Measurements from ENCODE around the gene FAM20C.

The FAM20C gene

DNA sequence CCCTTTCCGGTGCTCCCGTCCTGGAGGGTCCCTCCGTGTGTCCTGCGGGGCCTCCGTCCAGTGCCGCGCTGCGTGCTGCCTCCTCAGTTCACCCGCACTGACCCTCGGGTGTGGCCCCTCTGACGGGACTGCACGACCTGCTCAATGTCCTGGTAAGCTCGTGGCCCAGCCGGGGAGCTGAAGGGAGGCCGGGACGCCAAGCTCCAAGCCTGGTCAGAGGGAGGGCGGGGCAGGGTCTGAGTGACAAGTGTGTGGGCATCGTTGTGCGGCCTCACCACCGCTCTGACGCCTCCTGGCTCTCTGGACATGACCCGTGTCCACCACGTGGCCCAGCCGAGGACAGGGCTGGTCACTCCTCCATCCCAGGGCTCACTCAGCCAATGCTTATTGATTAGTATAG lies 25.9 kb downstream of the FAM20C start:
- peaks cover 34% of the 10 kb centered on the region for H3K36me3 ChIP-seq (ENCODE audit: control insufficient read depth, insufficient read depth, low read length, severe bottlenecking)
- DNase-seq (ENCODE audit: low read depth): no peak
- no peaks in the 10 kb centered on the region for H3K27me3 ChIP-seq (replicated peaks; ENCODE audit: control insufficient read depth, insufficient read depth, low read length)

GRCh38 chr7:218896-219580 lies 26.7 kb downstream of the FAM20C start:
- Histone ChIP-seq H3K4me3 (ENCODE audit: low read length) (no peak overlapping the region), H3K9ac (ENCODE audit: low read length) (peak overlapping the region; percentile 59), H3K4me1 (ENCODE audit: control insufficient read depth, insufficient read depth, low read length) (peaks cover 34% of the 10 kb centered on the region), H3K9me3 (ENCODE audit: control insufficient read depth, low read length) (no peaks in the 10 kb centered on the region), H3K27me3 (replicated peaks; ENCODE audit: control insufficient read depth, insufficient read depth, low read length) (no peaks in the 10 kb centered on the region), H3K36me3 (ENCODE audit: control insufficient read depth, insufficient read depth, low read length, severe bottlenecking) (peaks cover 34% of the 10 kb centered on the region)
- no peak for DNase-seq (ENCODE audit: low read depth)

More for the DNA sequence above, 25.9 kb downstream of the FAM20C start:
- no peaks in the 10 kb centered on the region for H3K9me3 ChIP-seq (ENCODE audit: control insufficient read depth, low read length)
- no peak overlapping the region for H3K9ac ChIP-seq (ENCODE audit: low read length)
- peaks cover 34% of the 10 kb centered on the region for H3K4me1 ChIP-seq (ENCODE audit: control insufficient read depth, insufficient read depth, low read length)
- H3K4me3 ChIP-seq (ENCODE audit: low read length): no peak overlapping the region

GRCh38 chr7:219581-220150 lies 27.3 kb downstream of the FAM20C start:
- DNase-seq (ENCODE audit: low read depth): no peak
- no peaks in the 10 kb centered on the region for H3K27me3 ChIP-seq (replicated peaks; ENCODE audit: control insufficient read depth, insufficient read depth, low read length)
- peak overlapping the region; percentile 59 for H3K9ac ChIP-seq (ENCODE audit: low read length)
- H3K4me1 ChIP-seq (ENCODE audit: control insufficient read depth, insufficient read depth, low read length): peaks cover 29% of the 10 kb centered on the region
- peaks cover 30% of the 10 kb centered on the region for H3K36me3 ChIP-seq (ENCODE audit: control insufficient read depth, insufficient read depth, low read length, severe bottlenecking)
- H3K4me3 ChIP-seq (ENCODE audit: low read length): no peak overlapping the region
- H3K9me3 ChIP-seq (ENCODE audit: control insufficient read depth, low read length): no peaks in the 10 kb centered on the region

DNA sequence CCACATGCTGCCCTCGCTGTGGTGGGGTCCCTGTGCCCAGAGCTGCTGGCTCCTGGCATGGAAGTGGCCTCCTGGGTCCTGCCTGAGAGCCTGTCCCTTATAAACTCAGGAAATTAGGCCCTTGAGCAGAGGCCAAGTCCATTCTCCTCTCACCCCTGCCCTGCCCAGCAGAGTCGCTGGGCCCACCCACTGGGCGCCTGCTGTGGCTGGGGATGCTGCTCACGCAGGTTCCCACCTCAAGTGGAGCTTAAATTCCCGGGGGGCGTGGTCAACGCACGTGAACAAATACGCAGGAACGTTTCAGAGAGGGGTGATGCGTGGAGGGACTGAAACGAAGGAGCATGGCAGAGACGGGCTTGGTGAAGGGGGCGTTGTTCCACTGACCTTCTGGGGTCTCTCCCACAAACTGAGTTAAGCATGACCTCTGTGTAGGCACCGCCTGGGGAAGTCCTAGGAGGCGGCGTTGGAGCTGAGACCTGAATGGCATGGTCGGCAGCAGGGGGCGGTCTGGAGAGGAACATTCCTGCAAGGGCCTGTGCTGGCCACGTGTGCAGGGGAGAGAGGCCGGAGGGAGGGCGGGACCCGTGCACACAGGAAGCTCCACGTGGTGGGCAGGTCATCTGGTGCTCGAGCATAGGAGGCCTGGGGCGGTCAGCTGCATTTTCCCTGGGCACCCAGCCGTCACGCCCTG lies 27.9 kb downstream of the FAM20C start:
- DNase-seq (ENCODE audit: low read depth): no peak

DNA sequence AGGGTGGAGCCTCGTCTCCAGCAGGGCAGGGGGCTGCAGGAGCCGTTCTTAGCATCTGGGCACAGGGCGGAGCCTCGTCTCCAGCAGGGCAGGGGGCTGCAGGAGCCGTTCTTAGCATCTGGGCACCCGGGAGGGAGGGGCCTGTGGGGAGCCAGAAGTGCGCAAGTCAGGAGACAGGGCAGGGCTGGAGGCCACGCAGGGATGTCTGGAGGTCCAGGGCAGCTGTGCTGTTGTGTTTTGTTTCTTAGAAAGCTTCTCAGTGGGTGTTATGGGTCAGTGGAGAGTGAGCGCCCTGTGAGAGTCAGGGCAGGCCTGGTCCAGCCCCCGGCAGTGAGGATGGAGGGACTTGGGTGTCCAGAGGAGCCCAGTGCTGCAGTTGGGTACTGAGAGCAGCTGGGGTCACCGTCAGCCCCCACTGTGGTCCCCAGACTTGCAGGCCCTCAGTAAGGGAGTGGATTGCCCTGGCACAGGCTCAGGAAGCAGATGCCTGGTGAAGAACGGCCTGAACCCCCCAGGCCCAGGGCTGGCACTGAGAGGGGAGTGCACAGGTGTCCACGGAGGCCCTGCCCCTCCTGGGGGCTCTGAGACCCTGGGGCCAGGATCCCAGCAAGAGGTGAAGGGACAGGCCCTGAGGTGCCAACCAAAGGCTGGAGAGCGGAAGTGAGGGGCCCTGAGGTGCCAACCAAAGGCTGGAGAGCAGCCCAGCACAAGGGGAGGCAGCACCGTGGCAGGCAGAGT lies 29.8 kb downstream of the FAM20C start:
- no peak for DNase-seq (ENCODE audit: low read depth)
- Histone ChIP-seq H3K9ac (ENCODE audit: low read length) (no peak overlapping the region), H3K4me3 (ENCODE audit: low read length) (no peak overlapping the region), H3K9me3 (ENCODE audit: control insufficient read depth, low read length) (no peaks in the 10 kb centered on the region), H3K36me3 (ENCODE audit: control insufficient read depth, insufficient read depth, low read length, severe bottlenecking) (peaks cover 24% of the 10 kb centered on the region), H3K4me1 (ENCODE audit: control insufficient read depth, insufficient read depth, low read length) (peaks cover 27% of the 10 kb centered on the region), H3K27me3 (replicated peaks; ENCODE audit: control insufficient read depth, insufficient read depth, low read length) (no peaks in the 10 kb centered on the region)

More for the DNA sequence above, 27.9 kb downstream of the FAM20C start:
- Histone ChIP-seq H3K9me3 (ENCODE audit: control insufficient read depth, low read length) (no peaks in the 10 kb centered on the region), H3K9ac (ENCODE audit: low read length) (peak overlapping the region; percentile 59), H3K4me1 (ENCODE audit: control insufficient read depth, insufficient read depth, low read length) (peaks cover 27% of the 10 kb centered on the region), H3K4me3 (ENCODE audit: low read length) (no peak overlapping the region), H3K27me3 (replicated peaks; ENCODE audit: control insufficient read depth, insufficient read depth, low read length) (no peaks in the 10 kb centered on the region), H3K36me3 (ENCODE audit: control insufficient read depth, insufficient read depth, low read length, severe bottlenecking) (peaks cover 27% of the 10 kb centered on the region)

GRCh38 chr7:222716-223041 lies 30.3 kb downstream of the FAM20C start:
- Histone ChIP-seq H3K4me1 (ENCODE audit: control insufficient read depth, insufficient read depth, low read length) (peaks cover 26% of the 10 kb centered on the region), H3K36me3 (ENCODE audit: control insufficient read depth, insufficient read depth, low read length, severe bottlenecking) (peaks cover 20% of the 10 kb centered on the region), H3K27me3 (replicated peaks; ENCODE audit: control insufficient read depth, insufficient read depth, low read length) (no peaks in the 10 kb centered on the region), H3K9ac (ENCODE audit: low read length) (no peak overlapping the region), H3K4me3 (ENCODE audit: low read length) (no peak overlapping the region), H3K9me3 (ENCODE audit: control insufficient read depth, low read length) (no peaks in the 10 kb centered on the region)
- DNase-seq (ENCODE audit: low read depth): no peak

DNA sequence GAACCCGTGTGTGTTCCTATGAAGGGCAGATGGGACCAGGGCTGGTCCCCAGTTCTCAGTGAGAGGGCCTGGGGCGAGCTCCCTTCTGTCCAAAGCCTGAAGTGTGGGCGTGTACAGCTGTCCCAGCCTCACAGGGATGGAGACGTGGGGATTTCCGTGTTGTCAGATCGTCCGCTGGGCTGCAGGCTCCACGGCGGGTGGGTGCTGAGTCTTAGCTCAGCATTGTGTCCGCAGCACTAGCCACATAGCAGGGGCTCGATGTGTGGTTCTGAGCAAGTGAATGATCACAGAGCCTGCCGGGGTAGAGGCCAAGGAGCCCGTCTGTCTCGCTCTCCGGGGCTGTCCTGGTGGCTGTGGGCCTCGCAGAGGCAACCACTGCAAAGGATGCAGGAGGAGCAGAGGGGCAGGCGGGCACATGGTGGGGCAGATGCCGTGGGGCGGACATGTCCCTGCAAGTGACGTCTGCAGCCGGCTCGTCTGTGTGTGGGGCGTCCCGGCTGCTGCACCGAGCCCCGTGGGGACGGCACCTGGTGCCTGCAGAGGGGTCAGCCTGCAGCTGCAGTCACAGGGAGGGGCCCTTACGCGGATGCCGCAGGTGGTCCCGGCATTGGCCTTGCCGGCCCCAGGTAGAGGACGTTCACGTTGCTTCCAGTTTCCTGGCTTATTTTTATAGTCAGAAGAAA lies 30.9 kb downstream of the FAM20C start:
- Histone ChIP-seq H3K4me3 (ENCODE audit: low read length) (no peak overlapping the region), H3K27me3 (replicated peaks; ENCODE audit: control insufficient read depth, insufficient read depth, low read length) (no peaks in the 10 kb centered on the region), H3K36me3 (ENCODE audit: control insufficient read depth, insufficient read depth, low read length, severe bottlenecking) (peaks cover 15% of the 10 kb centered on the region), H3K9me3 (ENCODE audit: control insufficient read depth, low read length) (no peaks in the 10 kb centered on the region), H3K4me1 (ENCODE audit: control insufficient read depth, insufficient read depth, low read length) (peaks cover 30% of the 10 kb centered on the region), H3K9ac (ENCODE audit: low read length) (no peak overlapping the region)
- DNase-seq (ENCODE audit: low read depth): no peak

DNA sequence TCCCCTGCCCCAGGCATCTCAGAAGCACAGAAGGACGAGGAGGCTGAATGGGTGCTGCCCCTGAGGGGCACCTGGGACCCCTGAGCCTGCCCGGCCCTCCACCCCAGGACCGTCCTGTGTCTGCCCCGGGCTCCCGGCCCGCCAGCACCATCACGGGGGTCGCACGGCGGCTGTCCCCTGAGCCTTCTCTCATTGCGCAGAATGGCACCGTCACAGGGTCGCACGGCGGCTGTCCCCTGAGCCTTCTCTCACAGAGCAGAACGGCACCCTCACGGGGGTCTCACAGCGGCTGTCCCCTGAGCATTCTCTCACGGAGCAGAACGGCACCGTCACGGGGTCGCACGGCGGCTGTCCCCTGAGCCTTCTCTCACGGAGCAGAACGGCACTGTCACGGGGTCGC lies 31.5 kb downstream of the FAM20C start:
- DNase-seq (ENCODE audit: low read depth): no peak
- Histone ChIP-seq H3K4me1 (ENCODE audit: control insufficient read depth, insufficient read depth, low read length) (peaks cover 35% of the 10 kb centered on the region), H3K9ac (ENCODE audit: low read length) (no peak overlapping the region), H3K4me3 (ENCODE audit: low read length) (no peak overlapping the region), H3K27me3 (replicated peaks; ENCODE audit: control insufficient read depth, insufficient read depth, low read length) (no peaks in the 10 kb centered on the region), H3K36me3 (ENCODE audit: control insufficient read depth, insufficient read depth, low read length, severe bottlenecking) (peaks cover 9% of the 10 kb centered on the region), H3K9me3 (ENCODE audit: control insufficient read depth, low read length) (no peaks in the 10 kb centered on the region)

DNA sequence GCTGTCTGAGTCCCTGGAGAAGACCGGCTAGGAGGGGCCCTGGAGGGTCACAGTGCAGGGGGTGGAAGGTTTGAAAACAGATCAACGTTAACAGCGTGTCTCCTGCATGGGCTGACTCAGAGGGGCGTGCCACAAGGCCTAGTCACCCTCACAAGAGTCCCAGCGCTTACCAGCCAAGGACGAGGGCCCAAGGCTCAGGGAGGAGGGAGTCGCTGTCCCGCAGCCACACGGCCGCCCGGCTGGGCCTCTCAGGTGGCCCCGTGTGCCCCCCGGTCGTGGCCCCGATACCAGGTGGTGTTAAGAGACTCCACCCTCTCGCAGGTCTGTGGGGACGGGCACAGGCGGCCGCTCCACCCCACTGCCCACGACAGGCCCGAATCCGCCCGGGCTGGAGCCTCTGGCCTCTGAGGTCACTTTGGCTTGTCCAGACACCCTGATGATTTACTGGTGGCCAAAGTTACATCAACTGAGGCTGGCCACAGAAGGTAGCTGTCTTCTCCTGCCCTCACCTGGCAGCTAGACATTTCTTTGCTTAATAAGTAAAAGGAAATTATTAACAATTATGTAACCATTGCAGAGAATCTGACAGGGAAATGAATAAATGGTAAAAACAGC lies 34.0 kb downstream of the FAM20C start:
- Histone ChIP-seq H3K27me3 (replicated peaks; ENCODE audit: control insufficient read depth, insufficient read depth, low read length) (no peaks in the 10 kb centered on the region), H3K36me3 (ENCODE audit: control insufficient read depth, insufficient read depth, low read length, severe bottlenecking) (no peaks in the 10 kb centered on the region), H3K4me3 (ENCODE audit: low read length) (no peak overlapping the region), H3K4me1 (ENCODE audit: control insufficient read depth, insufficient read depth, low read length) (peaks cover 41% of the 10 kb centered on the region), H3K9me3 (ENCODE audit: control insufficient read depth, low read length) (no peaks in the 10 kb centered on the region), H3K9ac (ENCODE audit: low read length) (no peak overlapping the region)
- no peak for DNase-seq (ENCODE audit: low read depth)

GRCh38 chr7:227926-228325 lies 35.6 kb downstream of the FAM20C start:
- Histone ChIP-seq H3K36me3 (ENCODE audit: control insufficient read depth, insufficient read depth, low read length, severe bottlenecking) (no peaks in the 10 kb centered on the region), H3K4me3 (ENCODE audit: low read length) (no peak overlapping the region), H3K4me1 (ENCODE audit: control insufficient read depth, insufficient read depth, low read length) (peaks cover 56% of the 10 kb centered on the region), H3K9me3 (ENCODE audit: control insufficient read depth, low read length) (no peaks in the 10 kb centered on the region), H3K9ac (ENCODE audit: low read length) (peak overlapping the region; percentile 78), H3K27me3 (replicated peaks; ENCODE audit: control insufficient read depth, insufficient read depth, low read length) (no peaks in the 10 kb centered on the region)
- DNase-seq (ENCODE audit: low read depth): no peak

Measured in adipocyte (in vitro differentiated cells).